Right ventricle myocardium inferior (tissue), 1 donor: ENCODE results near the gene PAK6. TPM values are rescaled to one million over a fixed set of nuclear protein-coding genes. Genes with fewer than 3 reads are reported as not detected.

Experiments
- ATAC-seq: fragments of 200-7000 bp; cut with Tn5 transposase; one replicate; pipeline ENCODE4 v1.9.1; 2020; ENCODE audit warnings: mild to moderate bottlenecking, moderate library complexity
- DNase-seq: peaks from one replicate; pipeline ENCODE4 v3.0.0; 2021; ENCODE audit errors: missing footprints
- intact Hi-C: fragments of 100-400 bp; cut with DNase I; formaldehyde crosslinking; loops from one replicate; pipeline ENCODE4 v1.11.0; 2022
- total RNA-seq: library from RNA; stranded (reverse); fragmentation: NEBNext Ultra II Directional; extraction: Animal tissue kit (Norgen Biotek cat#: 25700); gene quantifications from one replicate; pipeline ENCODE4 v1.2.1, GENCODE V29; 2021
- donor health status: DM: no; HTN: yes; CAD: no; lungs with severe emphysema.

PAK6 gene
- total RNA-seq, 1 donor from 2014 or later, result 10.1 TPM

DNA sequence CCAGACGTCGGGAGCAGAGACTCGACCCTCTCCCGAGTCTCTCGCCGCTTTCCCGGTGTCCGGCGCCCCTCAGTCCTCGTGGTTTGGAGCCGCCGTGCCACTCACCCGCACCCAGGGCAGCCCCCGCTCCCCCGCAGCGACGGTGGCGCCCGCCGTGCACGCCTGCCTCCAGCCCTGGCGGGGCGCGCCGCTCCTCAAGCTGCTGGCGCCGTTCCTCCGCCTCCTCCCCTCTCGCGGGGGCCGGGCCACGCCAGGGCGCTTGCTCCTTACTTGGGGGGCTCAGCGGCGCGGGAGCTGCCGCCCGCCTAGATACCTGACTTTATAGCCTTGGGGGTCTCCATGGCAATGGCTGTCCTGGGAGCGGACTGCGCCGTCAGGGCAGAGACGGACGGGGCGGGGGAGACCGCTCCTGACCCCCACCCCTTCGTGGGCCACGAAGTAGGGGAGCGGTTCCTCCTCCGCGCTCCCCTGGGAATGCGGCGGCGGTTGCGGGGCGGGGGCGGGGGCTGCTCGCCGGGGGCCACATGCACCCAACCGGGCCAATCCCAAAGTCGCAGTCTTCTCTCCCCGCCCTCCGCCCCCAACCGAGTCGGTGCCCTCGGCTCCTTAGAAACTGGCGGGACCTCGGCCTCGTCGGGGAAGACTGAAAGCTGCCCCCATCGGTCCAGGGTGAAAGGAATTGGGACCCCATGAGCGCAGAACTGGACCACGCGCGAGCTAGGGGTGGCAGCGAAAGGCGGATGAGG, 44.2 kb downstream of the PAK6 start, which contains the start of gene ANKRD63:
Gene ANKRD63 (minus strand): TSS at position 196 of the 746 bp plus-strand sequence. CDS start 478 bp downstream, outside the sequence.
- intact Hi-C loops, result no loop called here
- DNase-seq, result peak; percentile 78
- ATAC-seq, result peak; percentile 22

DNA sequence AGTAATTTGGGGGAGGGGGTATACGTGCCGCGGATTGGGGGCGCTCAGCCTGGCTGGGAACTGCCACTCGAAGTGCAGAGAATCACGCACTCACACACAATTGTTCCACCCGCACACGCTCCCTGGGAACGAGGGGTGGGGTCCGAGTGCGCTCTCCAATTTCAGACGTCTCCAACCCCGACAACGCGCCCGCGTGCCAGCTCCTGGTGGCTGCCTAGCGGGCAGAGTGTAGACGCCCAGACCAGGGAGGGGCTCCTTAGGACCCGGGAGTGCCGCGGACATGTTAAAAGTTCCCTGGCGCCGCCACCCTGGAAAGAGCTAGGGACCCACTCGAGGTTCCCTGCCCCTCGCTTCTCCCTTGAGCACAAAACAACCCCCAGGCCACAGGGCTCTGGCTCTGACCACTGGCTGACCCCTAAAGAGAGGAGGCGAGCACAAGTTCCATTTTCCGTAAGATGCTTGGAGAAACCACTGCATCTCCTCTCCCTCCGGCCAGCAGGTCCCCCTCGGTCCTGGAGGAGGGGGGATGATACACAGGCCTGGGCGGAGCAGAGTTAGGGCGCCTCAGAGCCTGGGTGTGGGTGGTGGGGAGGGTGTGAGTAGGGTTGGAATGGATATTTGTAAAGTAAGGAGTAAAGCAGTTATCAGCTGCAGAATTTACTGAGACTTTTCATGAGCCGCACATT, 44.9 kb downstream of the PAK6 start:
- no peak for ATAC-seq
- intact Hi-C loops, result no loop called here
- peak; percentile 50 for DNase-seq

DNA sequence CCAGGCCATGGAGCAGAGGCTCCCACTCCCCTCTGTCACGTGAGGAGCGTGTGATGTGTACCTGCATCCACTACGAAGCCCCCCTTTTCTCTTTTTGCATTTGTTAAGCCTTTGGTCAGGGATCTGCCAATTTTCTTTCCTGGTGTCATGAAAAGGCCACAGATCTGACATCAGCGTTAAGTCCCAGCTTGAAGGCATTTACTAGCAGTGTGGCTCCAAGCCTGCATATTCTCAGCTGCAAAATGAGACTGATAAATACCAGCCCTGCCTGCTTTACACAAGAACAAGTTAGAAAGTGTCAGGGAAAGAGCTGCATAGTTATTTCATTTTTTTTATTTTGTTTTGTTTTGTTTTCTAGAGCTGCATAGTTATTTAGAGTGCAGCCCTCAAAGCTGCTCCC, 46.3 kb downstream of the PAK6 start:
- intact Hi-C loops, result no loop called here
- peak; percentile 26 for DNase-seq
- ATAC-seq, result no peak

DNA sequence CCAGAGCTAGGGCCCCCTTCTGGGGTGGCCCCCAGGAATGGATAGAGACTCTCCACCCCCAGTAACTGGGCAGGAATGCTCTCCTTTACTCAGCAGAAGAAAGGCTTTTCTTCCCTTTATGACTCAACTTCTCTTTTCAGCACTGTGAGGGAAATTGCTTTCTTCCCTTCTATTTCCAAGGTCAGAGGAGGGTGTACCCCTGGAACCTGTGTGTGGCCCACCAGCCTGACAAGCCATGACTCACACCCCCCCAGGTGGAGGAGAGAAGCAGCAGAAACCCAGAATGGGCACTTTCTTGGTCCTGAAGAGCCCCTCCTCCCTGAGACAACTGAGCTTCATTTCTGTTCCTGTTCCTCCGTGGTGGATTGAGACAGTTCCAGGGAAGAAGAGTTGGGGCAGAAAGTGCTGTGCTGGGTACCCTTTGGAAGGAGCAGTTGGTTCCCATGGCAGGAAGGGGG, 46.7 kb downstream of the PAK6 start:
- intact Hi-C loops, result no loop called here
- DNase-seq (no peak), ATAC-seq (no peak)

DNA sequence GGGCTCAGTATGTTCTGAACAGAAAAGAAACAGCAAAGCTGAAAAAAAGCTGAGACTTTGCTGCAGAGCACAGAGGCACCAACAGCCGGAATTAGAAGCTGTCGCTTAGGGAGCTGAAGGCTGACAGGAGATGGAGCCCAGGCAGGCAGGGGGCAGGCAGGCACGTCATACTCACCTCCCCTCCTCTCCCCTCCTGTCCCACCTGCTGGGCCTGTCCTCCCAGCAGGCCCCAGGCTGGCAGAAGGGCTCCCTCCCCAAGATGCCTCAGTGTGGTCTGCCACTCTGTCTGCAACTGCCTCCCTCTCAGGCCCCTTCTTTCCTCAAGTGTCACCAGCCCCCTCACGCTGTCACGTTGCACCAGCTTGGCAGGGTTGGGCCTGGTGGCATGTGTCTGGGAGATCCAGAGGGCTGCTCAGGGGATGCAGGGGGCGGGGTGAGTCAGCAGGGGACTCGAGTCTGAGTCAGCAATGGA, 47.2 kb downstream of the PAK6 start:
- peak; percentile 60 for DNase-seq

DNA sequence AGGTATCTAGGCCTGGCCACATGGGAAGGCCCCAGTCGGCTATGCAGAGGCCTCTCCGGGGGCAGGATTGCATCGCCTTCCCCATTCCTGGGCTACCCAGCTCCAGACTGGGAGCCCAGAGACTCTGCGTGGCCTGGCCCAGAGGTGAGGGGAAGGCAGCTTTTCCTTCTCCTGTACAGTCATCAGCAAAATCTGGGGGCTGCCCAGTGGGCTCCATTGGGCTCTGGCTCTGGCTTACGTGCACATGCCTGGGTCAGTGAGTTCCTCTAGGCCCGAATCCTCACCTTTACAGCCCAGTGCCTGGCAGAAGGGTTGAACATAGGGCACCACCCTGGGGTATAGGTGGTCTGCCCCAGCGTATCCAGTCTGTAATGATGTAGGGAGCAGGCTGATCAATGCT, 47.9 kb downstream of the PAK6 start:
- DNase-seq (peak; percentile 55), ATAC-seq (no peak)
- intact Hi-C loops, result no loop called here

More for the DNA sequence above, 47.2 kb downstream of the PAK6 start:
- intact Hi-C loops, result no loop called here
- peak; percentile 12 for ATAC-seq

DNA sequence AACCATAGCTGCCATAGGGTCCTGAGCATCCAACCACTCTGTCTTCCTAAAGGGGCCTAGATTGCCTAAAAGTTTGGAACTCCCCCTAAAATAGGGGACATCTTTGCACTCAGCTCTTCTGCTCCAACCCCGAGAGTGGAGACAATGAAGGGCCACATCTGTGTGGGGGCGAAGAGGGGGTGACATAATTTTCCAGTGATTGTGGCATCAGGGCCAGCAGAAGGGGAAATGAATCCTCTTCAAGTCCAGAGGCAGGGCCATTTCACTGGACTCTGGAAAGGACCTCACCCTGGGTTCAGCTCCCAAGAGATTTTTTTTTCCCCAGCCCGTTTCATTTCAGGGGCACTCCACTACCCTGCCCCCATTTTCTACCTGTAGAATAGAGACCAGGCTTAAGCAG, 48.6 kb downstream of the PAK6 start:
- intact Hi-C loops, result no loop called here
- DNase-seq, result no peak
- no peak for ATAC-seq

DNA sequence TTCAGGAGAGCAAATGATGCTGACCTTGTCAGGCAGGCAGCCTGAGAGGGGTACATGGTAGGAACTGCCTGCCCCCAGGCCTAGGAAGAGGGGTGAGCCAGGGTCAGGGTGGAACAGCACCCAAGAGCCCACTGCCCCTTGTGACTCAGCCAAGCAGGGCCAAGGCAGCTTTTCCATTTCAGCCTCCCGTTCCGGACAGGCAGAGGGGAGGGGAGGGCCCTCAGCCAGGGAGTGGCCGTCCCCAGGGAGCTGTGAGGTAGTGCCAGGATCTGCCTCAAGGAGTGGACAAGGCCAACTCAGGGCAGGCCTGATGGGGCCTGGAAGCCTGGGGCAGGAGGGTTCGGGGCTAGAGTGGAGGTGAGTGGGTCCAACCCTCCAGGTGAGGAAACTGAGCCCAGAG, 49.1 kb downstream of the PAK6 start:
- ATAC-seq (no peak), DNase-seq (peak; percentile 42)
- intact Hi-C loops, result no loop called here

DNA sequence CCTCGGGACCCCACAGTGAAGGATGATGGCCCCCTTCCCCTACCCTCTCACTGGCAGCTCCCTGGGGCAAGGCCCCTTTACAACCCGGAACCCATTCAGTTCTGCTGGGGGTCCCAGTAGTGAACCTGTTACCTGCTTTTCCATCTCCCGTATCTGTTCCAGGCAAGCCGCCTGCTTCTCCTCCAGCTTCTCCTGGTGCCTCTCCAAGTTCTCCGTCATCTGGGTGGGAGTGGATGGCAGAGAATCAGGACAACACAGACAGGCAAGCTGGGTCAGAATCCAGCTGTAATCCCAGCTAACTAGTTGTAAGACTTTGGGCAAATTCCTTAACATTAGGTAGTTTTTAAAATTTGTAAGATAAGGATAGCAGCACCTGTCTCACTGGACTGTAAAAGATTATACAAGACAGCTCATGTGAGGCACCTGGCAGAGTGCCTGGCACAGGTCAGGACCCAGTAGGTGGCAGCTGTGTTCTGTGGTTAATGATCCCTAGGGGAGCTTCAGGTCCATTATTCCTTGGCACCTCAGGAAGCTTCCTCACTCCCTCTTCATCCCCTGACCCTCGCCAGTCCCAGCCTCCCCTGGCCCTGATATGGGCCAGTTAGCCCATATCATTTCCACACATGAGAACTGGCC, 50.4 kb downstream of the PAK6 start:
- DNase-seq (peak; percentile 66), ATAC-seq (no peak)
- intact Hi-C loops, result no loop called here

DNA sequence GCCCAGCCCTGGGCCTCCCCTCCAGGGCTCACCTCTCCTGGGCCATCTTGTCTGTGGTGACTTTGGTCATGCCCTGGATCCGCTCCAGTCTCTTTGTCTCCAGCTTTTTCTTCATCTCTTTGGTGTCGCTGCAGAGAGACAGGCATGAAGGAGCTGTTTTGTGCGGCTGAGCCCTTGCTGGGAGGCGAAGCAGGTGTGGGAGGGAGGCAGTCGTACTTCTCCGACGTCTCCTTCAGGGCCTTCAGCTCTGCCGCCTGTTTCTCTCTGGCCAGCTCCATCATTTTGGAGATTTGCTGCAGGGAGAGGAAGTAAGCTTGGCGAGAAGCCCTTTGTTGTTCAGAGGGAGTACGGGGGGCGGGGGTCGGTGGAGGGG, 51.7 kb downstream of the PAK6 start:
- no peak for ATAC-seq
- intact Hi-C loops, result no loop called here
- DNase-seq, result no peak

DNA sequence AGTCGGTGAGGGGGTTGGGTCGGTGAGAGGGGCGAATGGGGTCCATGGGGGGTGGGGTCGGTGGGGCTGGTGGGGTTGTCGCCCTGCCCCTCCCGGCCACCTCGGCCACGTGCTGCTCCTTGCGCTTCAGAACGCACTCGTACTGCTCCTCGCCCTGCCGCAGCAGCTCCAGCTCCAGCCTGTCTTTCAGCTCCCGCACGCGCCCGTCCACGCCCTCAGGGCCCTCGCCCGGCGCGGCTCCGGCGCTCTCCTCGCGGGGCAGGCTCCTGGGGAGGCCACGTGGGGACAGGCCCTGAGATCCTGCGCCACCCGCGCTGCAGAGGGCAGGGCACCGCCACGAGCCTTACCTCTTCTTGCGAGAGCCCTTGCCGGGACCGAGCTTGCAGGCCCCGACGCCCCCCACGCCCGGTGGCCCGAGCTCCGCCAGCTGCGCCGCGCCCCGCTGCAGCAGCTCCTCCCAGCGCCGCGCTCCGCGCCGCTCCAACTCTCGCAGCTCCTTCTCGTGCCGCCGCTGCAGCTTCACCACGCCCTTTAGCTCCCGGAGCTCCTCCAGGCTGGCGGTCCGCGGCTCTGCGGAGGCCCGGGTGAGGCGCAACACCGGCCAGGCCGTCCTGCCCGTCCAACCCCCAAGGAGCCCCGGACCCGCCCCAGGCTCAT, 52.2 kb downstream of the PAK6 start:
- ATAC-seq (peak; percentile 43), DNase-seq (peak; percentile 76)
- intact Hi-C loops, result no loop called here

DNA sequence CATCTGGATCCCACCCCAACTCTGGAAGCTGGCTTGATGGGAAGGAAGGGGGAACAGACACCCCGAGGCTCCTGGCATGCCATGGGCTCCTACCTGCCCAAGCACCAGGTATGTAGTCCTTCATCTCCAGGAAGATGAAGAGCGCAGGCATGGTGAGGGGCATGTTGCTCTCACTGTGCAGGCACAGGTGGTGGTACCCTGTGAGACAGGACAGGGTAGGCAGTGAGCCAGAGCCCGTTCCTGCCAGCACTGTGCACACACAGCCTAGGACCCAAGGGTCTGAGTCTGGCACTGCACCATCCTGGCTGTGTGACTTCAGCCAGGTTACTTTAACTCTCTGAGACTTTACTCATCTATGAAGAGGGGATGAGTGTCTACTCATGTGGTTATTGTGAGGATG, 53.4 kb downstream of the PAK6 start:
- DNase-seq, result no peak
- ATAC-seq, result no peak
- intact Hi-C loops, result no loop called here

DNA sequence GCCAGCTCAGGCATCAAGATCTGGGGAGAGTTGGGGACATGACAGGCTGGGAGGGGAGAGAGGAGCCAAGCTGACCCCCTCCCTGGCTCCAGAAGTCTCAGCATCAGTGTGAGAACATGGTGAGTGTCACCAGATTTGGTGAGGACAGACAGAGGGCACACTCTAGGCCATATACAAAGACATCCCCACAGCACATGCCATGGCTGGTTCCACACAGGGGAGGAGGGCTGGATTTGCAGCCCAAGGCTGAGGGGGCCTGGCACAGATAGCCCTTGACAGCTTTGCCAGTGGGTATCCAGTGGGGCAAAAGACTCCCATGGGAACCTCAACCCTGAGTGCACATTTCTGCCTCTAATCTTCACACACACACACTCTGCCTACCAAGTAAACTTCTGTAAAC, 54.1 kb downstream of the PAK6 start:
- ATAC-seq, result no peak
- intact Hi-C loops, result no loop called here
- no peak for DNase-seq

DNA sequence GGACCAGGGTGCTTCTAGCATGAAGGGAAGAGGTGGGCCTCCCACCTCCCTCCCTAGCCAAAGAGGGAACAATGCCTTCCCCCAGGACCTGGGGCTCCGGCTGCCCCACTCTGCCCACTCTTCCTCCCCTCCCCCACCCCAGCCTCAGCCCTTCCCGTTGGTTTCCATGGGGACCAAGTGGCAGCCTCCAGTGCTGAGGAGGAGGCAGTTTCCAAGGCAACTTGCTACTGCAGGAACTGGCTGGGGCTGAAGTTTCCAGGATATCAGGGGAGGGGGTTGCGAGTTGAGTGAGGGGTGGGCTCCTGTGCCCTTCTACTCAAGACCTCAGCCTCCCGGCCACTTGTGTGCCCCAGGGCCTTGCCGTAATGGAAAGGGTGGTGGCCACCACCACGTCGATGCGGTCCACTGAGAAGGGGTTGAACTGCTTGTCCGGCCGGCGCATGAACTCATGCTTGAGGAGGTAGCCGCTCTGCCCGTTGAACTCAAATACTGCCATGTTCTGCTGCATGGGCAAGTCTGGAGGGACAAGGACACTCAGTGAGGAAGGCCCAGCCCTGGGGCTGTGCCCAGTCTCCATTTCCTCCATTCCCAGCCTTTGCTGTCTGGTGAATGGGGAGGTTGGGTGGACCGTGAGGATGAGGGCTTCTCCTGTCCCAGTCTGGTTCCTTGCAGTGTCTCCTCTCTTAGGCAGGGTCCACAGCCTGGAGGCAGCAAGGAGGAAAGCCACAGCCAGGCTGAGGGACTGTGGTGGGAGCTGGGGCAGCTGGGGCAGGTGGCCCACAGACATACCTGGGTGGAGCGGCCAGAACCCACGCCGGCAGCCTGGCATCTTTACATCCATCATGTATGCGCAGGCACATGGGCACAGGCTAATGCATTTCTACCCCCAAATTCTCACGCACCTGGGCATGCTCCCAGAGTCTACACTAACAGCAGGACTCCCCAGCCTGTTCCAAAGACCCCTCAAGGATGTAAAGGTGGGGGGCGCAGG, 55.3 kb downstream of the PAK6 start:
- no peak for ATAC-seq
- no peak for DNase-seq
- intact Hi-C loops, result no loop called here

DNA sequence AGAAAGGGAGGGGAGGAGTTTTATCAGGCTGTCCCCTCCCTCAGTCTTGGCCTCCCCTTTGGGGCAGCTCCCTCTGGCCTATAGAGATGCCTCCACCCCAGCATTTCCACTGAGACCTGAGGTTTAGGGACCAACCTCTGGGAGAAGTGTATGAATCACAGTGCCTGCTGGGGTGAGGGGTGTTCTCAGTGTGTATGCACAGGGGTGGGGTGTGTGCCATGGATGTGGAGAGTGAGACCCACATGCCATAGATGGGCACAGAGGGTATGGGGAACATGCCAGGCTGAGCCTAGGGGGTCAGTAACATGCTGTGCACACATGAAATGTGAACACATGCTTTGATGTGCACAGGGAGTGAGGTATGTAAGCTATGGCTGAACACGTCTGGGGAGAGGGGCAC, 56.4 kb downstream of the PAK6 start:
- DNase-seq (no peak), ATAC-seq (no peak)
- intact Hi-C loops, result no loop called here

DNA sequence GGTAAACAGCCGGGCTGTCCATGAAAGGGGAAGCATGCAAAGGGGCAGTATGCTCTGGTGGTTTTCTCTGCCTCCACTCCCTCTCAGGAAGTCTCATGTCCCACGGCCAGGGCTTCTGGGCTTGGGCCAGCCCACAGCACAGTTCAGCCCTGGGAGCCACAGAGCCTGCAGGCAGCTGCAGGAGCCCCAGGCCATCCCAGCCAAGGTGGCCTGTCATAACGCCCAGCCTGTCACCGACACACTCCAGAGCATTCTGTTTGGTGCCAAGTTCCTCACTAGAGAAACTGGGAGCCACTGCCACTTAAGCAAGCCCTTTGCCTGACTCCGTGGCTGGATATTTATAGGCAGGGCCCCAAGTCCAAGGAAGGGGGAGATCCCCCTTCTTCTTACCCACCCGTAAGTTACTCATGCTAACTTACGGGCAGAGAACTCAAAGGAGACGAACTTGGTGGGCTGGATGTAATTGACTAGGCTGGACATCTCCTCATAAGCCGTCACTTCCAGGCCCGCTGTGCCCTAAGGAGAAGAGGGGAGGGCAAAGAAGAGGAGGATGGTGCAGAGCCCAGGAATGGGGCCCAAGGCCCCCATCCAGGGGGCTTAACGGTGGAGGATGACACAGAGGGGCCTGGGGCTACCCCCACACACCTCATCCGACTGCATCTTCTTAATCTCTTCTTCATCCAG, 57.2 kb downstream of the PAK6 start:
- ATAC-seq, result peak; percentile 92
- intact Hi-C loops, result no loop called here
- DNase-seq, result peak; percentile 82

DNA sequence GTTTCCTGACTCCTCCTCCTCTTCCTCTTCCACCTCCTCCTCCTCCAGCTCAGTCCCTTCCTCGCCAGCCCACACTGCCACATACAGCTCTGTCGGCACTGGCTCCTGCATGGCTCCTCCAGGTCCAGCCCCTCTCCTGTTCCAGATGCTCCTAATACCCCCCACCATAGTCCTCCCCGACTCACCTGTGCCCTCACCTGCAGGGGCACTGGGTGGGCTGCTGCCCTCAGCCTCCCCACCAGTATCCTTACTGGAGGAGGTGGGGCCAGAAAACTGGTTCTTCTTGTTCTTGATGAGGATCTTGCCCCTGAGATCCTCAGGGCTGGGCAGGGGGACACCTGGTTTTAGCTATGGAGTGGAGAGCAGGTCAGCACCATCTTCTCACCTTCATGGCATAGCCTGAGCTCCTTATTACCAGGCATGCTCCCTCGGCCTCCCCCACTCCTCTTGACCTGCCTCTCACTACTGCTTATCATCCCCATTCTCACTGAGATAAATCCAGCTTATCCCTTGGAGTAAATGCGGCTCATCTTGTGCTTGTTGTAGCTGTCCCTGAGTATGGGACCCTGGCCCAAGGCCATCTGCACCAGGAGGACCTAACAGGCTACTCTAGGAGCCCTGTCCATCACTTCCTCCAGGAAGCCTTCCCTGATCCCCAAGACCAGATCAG, 57.8 kb downstream of the PAK6 start:
- intact Hi-C loops, result no loop called here
- ATAC-seq (peak; percentile 7), DNase-seq (no peak)
